ENCODE measurements around the gene ZCCHC9.

The ZCCHC9 gene

DNA sequence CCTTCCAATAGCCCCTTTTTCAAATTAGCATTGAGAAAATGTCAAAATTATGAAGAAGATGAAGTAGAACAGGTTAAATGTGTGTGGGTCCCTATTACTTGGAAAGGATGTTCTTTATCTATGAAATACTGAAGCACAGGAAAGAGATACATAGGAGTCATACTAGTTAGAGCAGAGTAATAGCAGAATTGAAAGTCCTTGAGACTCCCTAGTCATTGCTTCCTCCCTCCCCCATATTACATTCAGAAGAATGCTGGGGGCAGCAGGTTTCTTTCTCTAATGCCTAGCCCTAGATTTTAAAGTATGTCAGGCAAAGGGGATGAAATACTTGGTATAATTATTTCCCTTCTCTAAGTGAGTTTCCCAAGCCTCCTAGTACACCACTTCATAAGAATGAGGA lies 4.4 kb downstream of the ZCCHC9 start:
- in situ Hi-C loops (cut with MboI; ENCODE audit: low pct_unique_long_range_greater_than_20kb, low sequenced_read_pairs, unreplicated experiment), result no loop called here
- TF ChIP-seq CTCF (IDR thresholded peaks at IDR 0.05; ENCODE audit: extremely low read depth, insufficient read depth, missing control alignments), result no peak
- peak; percentile 17 for DNase-seq (ENCODE audit: low spot score)

DNA sequence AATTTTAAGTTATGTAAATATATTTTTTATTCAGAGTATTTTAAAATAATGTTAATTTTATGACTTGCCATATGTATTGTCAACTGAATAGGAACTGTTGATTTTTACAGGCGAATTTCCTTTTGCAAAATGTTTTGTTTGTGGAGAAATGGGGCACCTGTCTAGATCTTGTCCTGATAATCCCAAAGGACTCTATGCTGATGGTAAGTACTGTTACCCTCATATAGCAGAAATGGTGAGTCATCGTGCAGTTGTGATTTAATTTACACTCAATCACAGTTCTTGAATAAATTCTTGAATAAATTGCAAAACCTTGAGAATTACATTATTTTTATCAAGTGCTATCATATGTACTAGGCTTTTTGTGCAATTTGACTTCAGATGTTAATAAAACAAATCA lies 7.4 kb downstream of the ZCCHC9 start:
- TF ChIP-seq CTCF (IDR thresholded peaks at IDR 0.05; ENCODE audit: extremely low read depth, insufficient read depth, missing control alignments), result no peak
- in situ Hi-C loops (cut with MboI; ENCODE audit: low pct_unique_long_range_greater_than_20kb, low sequenced_read_pairs, unreplicated experiment), result no loop called here
- DNase-seq (ENCODE audit: low spot score), result no peak

DNA sequence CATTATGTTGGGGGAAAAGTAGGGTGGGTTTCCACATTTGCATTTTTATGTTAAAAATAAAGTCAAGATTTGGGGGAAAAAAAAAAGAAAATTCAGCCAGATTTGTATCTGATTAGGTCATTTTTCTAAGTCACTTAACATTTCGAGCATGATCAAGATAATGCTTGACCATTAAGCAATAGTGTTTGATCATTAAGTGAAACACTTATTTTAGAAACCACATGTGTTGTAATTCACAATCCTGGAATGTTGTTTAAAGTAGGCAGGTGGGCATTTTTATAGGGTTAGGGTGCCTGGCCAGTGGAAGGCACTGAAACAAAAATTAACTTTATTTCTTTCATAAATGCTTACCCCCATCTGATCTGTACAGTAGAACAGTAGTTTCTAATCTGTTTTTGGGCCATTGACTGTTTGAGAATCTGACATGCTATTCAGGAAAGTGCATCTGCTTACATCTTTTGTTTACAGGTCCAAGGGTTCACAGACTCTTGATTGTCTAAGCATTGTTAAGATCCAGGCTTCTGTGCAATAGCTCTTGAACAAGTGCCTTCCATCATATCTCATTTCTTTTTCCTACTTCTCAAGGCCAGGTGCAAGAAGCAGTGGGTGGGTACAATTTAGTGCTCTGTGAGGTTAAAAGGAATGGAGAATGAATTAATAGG lies 9.1 kb downstream of the ZCCHC9 start:
- no peak for TF ChIP-seq CTCF (IDR thresholded peaks at IDR 0.05; ENCODE audit: extremely low read depth, insufficient read depth, missing control alignments)
- DNase-seq (ENCODE audit: low spot score), result no peak
- in situ Hi-C loops (cut with MboI; ENCODE audit: low pct_unique_long_range_greater_than_20kb, low sequenced_read_pairs, unreplicated experiment), result no loop called here

- no peak for TF ChIP-seq CTCF (IDR thresholded peaks at IDR 0.05; ENCODE audit: extremely low read depth, insufficient read depth, missing control alignments)
- no peak for DNase-seq (ENCODE audit: low spot score)
- in situ Hi-C loops (cut with MboI; ENCODE audit: low pct_unique_long_range_greater_than_20kb, low sequenced_read_pairs, unreplicated experiment), result no loop called here
These were observed 11.9 kb downstream of the ZCCHC9 start for GRCh38 chr5:81313278-81313677.

DNA sequence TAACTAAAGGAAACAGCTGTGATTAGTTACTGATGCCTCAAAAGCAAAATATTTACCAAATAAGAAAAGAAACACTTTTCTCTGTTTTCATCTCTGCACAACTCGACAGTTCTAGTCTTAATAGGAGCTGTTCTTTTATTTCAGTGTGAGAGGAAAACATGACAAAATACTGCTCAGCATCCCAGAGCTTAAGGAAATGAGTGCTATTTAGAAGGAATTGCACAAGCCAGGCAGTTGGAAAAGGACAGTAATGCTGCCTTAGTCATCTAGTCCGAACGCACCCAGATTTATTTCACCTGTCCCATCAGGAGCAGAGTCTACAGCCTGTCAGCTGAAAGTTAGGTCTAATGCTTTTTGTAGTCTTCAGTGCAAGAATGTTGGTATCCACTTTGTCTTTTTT lies 12.3 kb downstream of the ZCCHC9 start:
- TF ChIP-seq CTCF (IDR thresholded peaks at IDR 0.05; ENCODE audit: extremely low read depth, insufficient read depth, missing control alignments), result no peak
- DNase-seq (ENCODE audit: low spot score), result no peak
- in situ Hi-C loops (cut with MboI; ENCODE audit: low pct_unique_long_range_greater_than_20kb, low sequenced_read_pairs, unreplicated experiment), result no loop called here

DNA sequence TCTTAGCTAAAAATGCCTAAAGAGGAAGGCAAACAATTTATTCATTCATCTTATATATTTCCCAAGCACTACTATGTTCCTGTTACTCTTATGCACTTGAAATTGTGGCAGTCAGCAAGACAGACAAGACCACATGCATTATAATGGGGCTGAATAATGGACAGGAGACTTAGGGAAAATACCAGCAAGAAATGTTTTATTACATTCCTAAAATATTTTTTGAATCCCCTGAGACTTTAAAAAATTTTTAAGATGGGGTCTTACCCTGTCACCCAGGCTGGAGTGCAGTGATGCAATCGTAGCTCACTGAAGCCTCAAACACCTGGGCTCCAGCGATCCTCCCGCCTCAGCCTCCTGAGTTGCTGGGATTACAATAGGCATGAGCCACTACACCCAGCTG lies 13.2 kb downstream of the ZCCHC9 start:
- TF ChIP-seq CTCF (IDR thresholded peaks at IDR 0.05; ENCODE audit: extremely low read depth, insufficient read depth, missing control alignments), result no peak

More for the DNA sequence above, 13.2 kb downstream of the ZCCHC9 start:
- in situ Hi-C loops (cut with MboI; ENCODE audit: low pct_unique_long_range_greater_than_20kb, low sequenced_read_pairs, unreplicated experiment), result no loop called here
- no peak for DNase-seq (ENCODE audit: low spot score)
